Fibroblast of pulmonary artery (primary cell): Measurements from ENCODE around the gene CER1.

ENCODE experiments used
- DNase-seq: peaks from one replicate; pipeline ENCODE4 v3.0.0-alpha.2; 2010; ENCODE audit warnings: low read depth
- H3K4me3 ChIP-seq: replicated peaks from 2 replicates; pipeline ENCODE4 v1.5.1; 2011; ENCODE audit warnings: low read depth, mild to moderate bottlenecking, control low read depth, low read length, moderate library complexity
- CTCF ChIP-seq: IDR thresholded peaks from 2 replicates; pipeline ENCODE4 v1.5.1; 2011; ENCODE audit warnings: mild to moderate bottlenecking, control low read depth, low read length, inconsistent platforms; ENCODE audit errors: missing control alignments

The CER1 gene

GRCh38 chr9:14747111-14747510 is 24.6 kb upstream of the CER1 start:
- no peak for DNase-seq
- H3K4me3 ChIP-seq = no peak overlapping the region
- TF ChIP-seq CTCF = no peak

GRCh38 chr9:14746626-14747025 is 24.1 kb upstream of the CER1 start:
- TF ChIP-seq CTCF = no peak

GRCh38 chr9:14744768-14745167 is 22.2 kb upstream of the CER1 start:
- H3K4me3 ChIP-seq = no peak overlapping the region
- no peak for DNase-seq
- TF ChIP-seq CTCF = no peak

More at GRCh38 chr9:14746626-14747025, 24.1 kb upstream of the CER1 start:
- peak; percentile 33 for DNase-seq
- no peak overlapping the region for H3K4me3 ChIP-seq

DNA sequence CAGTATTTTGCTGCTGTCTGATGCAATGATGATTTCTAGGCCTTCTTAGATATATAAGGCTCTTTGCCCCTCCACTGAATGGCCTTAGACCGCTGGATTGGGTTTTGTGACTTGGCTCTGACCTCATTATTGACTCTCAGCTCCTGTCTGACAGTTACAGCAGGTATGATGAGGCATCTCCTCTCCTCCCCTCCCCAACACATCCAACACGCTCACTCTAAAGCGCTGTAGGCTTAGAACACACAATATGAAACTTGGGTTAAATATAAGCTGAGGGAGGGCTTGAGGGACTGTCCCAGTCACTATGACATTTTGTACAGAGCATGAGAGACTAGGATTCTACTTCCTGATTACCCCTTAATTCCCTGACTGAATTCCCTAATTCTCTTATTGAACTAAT is 18.8 kb upstream of the CER1 start:
- DNase-seq = no peak
- no peak for TF ChIP-seq CTCF
- H3K4me3 ChIP-seq = no peak overlapping the region

DNA sequence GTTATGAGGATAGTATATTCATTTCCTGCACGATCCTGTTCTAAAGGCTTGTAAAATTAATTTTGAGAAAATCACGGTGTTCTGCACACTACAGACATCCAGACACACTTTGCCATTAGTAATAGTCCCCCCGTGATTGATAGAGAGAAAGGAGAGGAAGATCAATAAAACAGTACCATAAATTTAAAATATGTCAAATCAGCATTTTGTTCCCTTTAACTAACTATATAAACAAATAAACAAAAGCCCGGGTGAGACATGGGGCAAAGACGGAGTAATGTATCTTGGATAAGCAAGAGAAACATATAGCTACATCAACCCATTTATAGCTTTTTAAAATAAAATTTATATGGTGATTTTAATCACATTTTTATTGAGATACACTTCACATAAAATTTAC is 10.6 kb upstream of the CER1 start:
- TF ChIP-seq CTCF = no peak
- no peak for DNase-seq
- no peak overlapping the region for H3K4me3 ChIP-seq

- no peak for DNase-seq
- TF ChIP-seq CTCF = no peak
- H3K4me3 ChIP-seq = no peak overlapping the region
Observed at GRCh38 chr9:14731294-14731981, 8.9 kb upstream of the CER1 start.

DNA sequence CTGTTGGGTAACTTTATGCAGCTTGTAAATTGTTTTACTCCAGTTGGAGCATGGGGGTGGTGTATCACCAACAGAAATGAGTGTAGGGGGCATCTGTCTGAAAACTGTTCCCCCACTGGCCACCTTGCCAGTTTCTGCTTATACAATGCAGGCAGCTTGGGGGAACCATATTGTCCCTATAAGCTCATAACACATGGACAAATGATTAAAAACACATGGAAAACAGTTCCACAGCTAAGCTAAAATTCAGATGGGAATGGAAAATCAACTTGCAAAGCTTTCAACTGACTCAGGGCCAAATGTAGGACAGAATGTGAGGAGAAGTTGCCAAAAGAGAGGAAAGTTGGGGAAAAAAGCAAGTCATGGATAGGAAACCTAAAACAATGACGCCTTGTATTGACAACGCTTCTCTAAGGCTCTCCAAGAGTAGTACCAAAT is 7.9 kb upstream of the CER1 start:
- no peak overlapping the region for H3K4me3 ChIP-seq
- TF ChIP-seq CTCF = no peak
- no peak for DNase-seq
